SHP77 treated with DMSO at 0.1 percent for 48 hours (cell line): ENCODE measurements around the gene TXK.
"Not testable (repeated sequence)": the region's sequence is repeated elsewhere in the genome, so short reads cannot be mapped to it uniquely, and the experiment has no call there.

Source experiments
- DNase-seq: peaks from one replicate; lab custom pipeline; 2025; lab: John Stamatoyannopoulos, UW

TXK gene

GRCh38 chr4:48134081-48134480 is at the start of gene TXK:
TSS of gene TXK (minus strand) at chr4:48134250. CDS start at chr4:48134170, 80 bp downstream.
- DNase-seq = no peak

- no peak for DNase-seq
Measured at GRCh38 chr4:48180234-48180633, 46.2 kb upstream of the TXK start.

- DNase-seq = peak; percentile 60
Measured at GRCh38 chr4:48178931-48179330, 44.9 kb upstream of the TXK start.

DNA sequence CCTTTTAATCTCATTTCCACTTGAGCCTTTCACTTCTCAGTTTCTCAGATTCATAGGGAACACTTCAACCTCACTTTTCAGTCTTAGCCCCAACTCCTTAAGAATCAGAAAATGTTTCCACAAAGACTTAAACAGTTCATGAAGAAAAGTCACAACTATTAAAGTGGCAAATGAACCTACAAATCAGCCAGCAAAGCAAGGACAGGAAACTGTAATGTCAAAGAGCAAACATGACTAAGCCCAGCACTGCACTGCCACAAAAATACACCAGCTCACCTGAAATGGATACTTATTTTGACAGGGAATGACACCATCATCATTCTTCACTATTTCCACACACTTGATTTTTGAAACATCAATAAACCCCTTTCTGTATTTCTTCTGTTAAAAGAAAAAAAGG is 41.8 kb upstream of the TXK start:
- no peak for DNase-seq

- DNase-seq = no peak
Measured at GRCh38 chr4:48175328-48175727, 41.3 kb upstream of the TXK start.

DNA sequence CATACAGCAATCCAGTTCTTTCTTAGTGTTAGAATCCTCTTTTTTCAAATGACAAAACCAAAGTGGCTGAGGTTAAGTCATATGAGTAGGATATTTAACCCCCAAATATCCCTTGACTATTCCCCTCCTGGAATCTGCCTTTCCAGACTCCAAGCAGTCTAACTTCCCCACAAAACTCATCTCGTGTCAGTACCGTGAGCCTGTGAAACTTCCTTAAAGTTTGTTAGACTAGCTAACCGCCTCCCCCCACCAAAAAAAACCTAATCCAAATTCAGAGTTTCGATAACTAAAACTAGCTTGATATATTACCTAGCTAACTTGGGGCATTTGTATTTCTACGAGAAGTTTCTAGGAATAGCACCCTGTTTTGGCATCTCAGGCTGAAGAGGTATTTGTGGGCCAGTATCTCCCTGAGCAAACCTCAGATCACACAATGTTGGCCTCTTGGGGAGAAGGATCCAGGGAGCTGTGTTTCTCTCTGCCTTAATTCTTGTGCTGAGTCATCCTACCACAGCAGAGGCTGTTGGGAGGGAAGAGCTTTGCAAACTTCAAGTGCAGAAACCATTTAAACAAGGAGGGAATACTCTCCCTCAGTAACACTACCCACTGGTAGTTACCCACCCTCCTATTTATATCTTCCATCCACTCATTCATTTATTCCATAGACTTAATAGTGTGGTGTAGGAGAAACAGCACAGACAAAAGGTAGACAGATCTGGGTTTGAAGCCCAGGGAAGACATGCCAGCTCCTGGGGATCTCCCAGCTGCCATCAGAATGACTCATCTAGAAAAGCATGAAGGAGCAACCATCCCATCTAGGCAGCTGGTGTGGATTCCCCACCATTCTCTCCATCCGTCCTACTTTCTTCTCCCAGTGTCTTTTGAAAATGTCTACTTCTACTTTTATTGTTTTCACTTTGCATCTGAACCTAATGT is 39.3 kb upstream of the TXK start:
- DNase-seq = no peak

GRCh38 chr4:48172651-48173050 is 38.6 kb upstream of the TXK start:
- DNase-seq = no peak

GRCh38 chr4:48169636-48170035 is 35.6 kb upstream of the TXK start:
- no peak for DNase-seq

- no peak for DNase-seq
Measured at GRCh38 chr4:48167538-48168263, 33.7 kb upstream of the TXK start.

DNA sequence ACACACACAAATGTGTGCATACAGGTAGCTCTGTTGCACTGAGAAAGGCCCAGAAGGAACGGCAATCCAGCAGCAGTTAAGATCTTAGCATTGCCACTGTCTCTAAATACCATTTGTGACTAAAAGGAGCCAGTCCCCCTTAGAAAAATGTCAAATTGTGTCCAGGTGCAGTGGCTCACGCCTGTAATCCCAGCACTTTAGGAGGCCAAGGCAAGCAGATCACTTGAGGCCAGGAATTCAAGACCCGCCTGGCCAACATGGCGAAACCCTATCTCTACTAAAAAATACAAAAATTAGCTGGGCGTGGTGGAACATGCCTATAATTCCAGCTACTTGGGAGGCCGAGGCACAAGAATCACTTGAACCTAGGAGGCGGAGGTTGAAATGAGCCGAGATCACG is 30.5 kb upstream of the TXK start:
- not testable (repeated sequence) for DNase-seq

- no peak for DNase-seq
Measured at GRCh38 chr4:48163746-48164145, 29.7 kb upstream of the TXK start.

GRCh38 chr4:48162162-48162561 is 28.1 kb upstream of the TXK start:
- DNase-seq = no peak

GRCh38 chr4:48157271-48157670 is 23.2 kb upstream of the TXK start:
- DNase-seq = no peak

- no peak for DNase-seq
Measured at GRCh38 chr4:48156423-48156822, 22.4 kb upstream of the TXK start.

- no peak for DNase-seq
Measured at GRCh38 chr4:48153791-48154550, 19.9 kb upstream of the TXK start.

DNA sequence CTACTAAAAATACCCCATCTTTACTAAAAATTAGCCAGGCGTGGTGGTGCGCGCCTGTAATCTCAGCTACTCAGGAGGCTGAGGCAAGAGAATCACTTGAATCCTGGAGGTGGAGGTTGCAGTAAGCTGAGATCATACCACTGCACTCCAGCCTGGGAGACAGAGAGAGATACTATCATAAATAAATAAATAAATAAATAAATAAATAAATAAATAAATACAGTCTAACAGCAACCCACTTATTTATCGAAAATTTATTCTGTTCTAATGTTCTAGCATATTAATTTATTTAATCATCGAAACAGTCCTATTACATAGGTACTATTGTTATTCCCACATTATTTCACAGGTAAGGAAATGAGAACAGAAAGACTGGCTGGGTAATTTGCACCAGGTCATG is 18.2 kb upstream of the TXK start:
- no peak for DNase-seq

DNA sequence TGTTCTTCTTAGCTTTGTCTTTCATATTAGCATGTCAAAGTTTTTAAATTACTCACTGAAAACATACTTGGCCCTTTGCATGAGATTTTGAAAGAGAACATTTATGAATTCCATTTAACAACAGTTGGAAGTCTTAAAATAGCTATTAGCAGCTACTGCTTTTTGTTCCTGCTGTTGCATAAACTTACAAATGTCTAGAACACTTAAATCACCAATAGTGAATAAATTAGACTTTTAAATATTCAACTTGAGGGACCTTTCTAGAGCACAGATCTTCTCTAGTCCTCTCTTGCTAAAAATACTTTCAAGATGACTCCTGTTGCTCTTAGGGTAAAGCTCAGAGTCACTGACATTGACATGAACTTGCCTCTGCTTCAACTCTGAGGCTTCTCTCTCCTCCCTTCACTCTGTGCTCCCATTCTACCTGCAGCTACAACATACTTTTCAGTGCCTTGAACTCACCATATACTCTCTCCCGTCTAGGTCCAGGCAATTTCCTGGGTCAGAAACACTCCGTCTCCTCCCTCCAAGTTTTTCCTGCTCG is 15.8 kb upstream of the TXK start:
- no peak for DNase-seq

- DNase-seq = no peak
Measured at GRCh38 chr4:48147621-48148020, 13.6 kb upstream of the TXK start.

DNA sequence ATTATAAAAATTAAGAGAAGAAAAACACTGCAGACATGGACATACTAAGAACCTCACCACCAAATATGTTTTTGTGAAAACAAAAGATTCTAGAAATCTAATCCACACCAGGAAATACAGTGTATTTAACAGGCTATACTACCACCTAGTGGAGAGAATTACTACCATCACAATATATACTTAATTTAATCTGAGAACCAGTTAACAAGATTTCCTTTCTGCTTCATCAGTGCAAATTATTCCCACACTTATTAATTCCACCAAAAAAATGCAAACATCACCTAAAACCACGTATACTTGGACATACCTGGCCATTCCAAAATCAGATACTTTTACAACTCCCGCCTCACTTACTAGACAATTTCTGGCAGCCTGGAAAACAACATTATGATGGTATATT is 7.0 kb upstream of the TXK start:
- DNase-seq = peak; percentile 1

GRCh38 chr4:48139691-48140090 is 5.6 kb upstream of the TXK start:
- DNase-seq = no peak

DNA sequence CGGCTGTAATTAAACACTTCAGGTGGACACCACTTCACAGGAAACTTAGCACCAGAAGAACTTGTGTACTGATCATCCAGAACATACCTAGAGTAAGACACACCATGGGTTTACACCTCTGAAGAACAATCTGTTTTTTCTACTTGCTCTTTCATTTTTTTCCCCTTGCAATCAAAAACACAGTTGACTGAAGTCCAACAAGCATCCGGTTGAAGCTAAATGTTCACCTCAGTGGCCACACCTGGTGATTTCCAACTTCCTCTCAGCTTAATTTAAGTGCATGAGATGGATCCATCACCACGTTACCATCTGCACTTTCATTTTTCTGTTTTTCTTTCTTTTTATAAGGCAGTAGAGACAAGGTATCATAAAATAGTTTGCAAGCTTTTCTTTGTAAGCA is 4.9 kb upstream of the TXK start:
- no peak for DNase-seq

GRCh38 chr4:48138511-48138910 is 4.5 kb upstream of the TXK start:
- DNase-seq = no peak
